Retina (tissue), 1 donor: ENCODE measurements around the gene STAT5A.
"Not testable (repeated sequence)": the region's sequence is repeated elsewhere in the genome, so short reads cannot be mapped to it uniquely, and the experiment has no call there.

Experiments used
- DNase-seq: peaks from one replicate; pipeline ENCODE4 v3.0.0-alpha.2; 2016

STAT5A gene

DNA sequence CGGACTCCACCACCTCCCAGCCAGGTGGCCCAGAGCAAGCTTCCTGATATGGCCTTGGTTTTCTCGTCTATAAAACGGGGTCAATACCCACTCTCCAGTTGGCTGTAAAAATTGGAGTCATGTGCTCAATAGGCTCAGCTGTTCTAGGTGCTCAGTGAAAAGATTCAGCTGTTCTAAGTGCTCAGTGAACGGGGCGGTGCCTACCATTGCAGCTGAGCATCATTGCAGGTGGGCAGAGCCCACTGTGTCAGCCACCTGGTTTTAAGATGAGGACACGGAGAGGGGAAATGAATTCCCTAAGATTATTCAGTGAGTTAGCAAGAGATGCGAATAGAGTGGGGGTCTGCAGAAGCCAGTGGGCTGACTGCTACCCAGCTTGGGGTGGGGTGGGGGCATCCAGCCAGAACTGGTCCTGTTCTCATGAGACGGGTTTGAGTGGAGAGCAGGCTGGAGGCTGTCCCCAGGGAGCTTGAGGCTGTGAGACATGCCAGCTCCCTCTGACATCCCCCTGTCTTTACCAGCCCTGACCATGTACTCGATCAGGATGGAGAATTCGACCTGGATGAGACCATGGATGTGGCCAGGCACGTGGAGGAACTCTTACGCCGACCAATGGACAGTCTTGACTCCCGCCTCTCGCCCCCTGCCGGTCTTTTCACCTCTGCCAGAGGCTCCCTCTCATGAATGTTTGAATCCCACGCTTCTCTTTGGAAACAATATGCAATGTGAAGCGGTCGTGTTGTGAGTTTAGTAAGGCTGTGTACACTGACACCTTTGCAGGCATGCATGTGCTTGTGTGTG, 21.9 kb downstream of the STAT5A start:
- no peak for DNase-seq

GRCh38 chr17:42310787-42311215, 22.5 kb downstream of the STAT5A start:
- no peak for DNase-seq

DNA sequence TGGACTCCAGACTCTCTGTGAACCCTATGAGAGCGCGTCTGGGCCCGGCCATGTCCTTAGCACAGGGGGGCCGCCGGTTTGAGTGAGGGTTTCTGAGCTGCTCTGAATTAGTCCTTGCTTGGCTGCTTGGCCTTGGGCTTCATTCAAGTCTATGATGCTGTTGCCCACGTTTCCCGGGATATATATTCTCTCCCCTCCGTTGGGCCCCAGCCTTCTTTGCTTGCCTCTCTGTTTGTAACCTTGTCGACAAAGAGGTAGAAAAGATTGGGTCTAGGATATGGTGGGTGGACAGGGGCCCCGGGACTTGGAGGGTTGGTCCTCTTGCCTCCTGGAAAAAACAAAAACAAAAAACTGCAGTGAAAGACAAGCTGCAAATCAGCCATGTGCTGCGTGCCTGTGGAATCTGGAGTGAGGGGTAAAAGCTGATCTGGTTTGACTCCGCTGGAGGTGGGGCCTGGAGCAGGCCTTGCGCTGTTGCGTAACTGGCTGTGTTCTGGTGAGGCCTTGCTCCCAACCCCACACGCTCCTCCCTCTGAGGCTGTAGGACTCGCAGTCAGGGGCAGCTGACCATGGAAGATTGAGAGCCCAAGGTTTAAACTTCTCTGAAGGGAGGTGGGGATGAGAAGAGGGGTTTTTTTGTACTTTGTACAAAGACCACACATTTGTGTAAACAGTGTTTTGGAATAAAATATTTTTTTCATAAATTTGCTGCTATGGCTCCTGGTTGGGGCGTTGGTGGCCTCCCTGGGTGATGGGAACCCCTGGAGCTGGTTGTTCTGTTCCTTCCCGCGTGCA, 23.1 kb downstream of the STAT5A start:
- peak; percentile 72 for DNase-seq

- no peak for DNase-seq
These were observed 23.7 kb downstream of the STAT5A start for GRCh38 chr17:42312035-42312284.

DNA sequence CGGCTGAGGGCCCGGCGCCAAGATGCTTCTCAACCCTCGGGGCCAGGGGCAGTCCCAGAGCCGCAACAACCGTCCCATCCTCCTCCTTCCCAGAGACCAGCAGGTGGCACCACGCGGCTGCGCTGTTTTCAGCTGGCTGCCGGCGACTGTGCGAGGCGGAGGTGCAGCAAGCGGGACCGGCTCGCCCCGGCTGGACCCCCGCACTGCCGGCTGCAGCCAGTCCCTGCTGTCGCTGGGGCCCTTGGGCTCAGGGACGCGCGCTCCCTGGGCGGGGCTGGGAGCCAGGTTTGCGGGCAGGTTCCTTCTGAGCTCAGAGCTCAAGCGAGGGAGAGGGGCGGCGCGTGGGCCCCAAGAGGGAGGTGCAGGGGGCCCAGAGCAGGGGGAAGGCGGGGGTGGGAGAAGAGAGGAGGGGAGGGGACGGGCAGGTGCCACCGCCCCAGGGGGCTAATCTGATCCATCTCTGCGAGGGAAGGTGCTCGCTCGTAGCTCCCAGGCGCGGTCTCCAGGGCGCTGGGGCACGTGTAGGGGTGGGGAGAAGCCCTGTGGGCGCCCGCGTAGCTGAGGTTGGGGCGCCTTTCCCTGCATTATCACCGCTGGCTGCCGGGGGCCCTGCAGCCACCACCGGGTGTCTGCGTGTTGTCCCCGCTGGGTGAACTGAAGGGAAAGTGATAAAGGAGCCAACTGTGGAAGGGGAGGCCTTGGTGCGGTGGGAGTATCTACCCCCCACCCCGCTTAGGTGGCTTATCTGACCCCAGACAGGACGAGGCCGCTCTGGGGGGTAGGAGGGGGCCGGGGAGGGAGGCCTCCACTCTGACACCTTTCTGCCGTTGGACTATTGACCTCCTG, 24.2 kb downstream of the STAT5A start:
- DNase-seq, result peak; percentile 88

DNA sequence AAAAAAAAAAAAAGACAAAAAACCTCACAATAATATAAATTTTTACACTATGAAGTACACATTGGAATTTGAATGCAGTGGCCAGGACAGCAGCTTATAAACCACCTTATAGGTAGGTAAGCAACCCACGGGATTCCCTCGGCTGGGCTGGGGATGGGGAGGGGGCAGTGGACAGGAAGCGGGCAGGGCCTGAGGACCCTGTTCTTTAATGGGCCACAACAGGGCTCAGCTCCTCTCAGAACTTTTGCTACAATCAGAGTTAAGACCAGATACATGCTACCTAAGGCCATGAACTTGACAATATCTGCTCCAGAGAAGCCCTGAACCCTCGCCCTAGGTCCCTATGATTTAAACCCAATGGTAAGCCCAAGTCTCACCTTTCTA, 25.1 kb downstream of the STAT5A start:
- no peak for DNase-seq

GRCh38 chr17:42313773-42314566, 25.7 kb downstream of the STAT5A start:
- DNase-seq, result no peak

GRCh38 chr17:42315402-42316156, 27.3 kb downstream of the STAT5A start:
- no peak for DNase-seq

DNA sequence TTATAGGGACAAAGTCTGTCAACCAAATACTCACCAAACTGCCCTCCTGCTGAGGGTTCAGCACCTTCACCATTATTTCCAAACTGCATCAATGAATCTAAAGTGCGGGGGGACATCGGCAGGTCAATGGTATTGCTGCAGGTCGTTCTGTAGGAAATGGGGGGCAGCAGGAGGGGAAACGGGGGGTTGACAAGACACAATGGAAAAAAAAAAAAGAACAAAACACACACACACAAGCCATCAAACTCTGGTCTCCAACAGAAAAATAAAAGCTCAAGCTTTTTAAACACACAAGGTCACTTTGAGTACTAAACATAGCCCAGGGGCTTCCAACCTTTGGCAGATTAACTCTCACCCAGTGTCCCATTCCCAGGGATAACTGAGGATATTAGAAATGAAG, 28.5 kb downstream of the STAT5A start:
- DNase-seq, result no peak

DNA sequence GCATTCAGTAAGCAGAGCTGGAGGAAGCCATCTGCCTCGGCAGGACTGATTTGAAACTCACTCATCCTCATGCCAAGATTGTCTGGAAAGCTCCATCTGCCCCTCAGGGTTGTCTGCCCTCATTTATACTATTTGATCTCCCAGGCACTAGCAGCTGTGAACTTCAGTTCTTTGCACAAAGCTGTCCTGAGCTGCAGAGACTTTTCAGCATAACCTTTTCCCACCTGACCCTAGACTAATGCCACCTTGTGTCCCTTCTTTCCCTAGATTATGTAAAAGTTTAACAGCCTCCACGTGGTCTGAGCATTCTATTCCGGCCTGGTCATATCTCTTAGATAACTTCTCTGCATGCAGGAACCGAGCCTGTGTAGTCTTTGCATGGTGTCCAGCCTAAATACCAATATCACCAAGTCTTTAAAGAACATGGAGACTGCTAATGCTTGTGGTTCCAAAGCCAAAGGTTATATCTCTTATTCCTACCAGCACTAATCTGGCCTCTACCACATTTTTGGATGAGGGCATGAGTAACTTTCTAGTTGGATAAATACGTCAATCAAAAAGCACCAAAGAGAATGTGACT, 29.1 kb downstream of the STAT5A start:
- DNase-seq, result no peak

GRCh38 chr17:42317967-42318366, 29.7 kb downstream of the STAT5A start:
- DNase-seq, result not testable (repeated sequence)

- no peak for DNase-seq
These were observed 33.3 kb downstream of the STAT5A start for GRCh38 chr17:42321555-42321954.

DNA sequence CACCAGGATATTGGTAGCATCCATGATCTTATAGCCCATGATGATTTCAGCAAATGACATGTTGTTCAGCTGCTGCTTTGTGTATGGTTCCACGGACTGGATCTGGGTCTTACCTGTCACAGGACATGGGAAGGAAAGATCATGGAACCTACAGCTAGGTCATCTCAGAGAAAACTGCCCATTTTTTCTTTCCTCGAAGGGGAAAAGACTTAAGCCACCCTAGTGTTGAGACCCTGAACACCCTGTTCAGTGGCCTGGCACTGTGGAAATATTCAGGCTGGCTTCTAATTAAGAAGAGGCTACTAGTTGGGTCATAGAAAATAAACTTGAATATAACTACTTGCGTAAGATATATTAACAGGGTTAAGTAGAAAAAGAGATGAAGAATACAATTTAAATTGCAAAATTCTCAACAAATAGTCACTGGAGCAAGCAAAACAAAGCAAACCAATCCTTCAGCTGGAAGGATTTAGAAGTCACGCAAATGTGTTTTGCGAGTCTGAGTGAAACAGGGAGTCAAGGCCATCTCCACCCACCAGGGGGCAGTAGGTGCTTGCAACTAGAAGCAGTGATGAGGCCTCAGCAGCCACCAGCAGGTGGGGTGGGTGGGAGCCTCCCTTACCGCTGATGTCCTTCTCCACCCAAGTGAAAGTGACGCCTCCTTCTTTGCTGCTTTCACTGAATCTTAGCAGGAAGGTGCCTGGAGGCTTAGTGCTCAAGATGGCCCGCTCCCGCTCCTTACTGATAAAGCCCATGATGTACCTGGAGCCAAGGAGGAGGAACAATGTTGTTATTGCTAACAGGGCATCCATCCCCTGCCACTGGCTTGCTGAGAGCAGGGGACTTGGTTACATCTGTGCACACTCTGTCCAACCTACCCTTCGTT, 34.3 kb downstream of the STAT5A start:
- peak; percentile 88 for DNase-seq

DNA sequence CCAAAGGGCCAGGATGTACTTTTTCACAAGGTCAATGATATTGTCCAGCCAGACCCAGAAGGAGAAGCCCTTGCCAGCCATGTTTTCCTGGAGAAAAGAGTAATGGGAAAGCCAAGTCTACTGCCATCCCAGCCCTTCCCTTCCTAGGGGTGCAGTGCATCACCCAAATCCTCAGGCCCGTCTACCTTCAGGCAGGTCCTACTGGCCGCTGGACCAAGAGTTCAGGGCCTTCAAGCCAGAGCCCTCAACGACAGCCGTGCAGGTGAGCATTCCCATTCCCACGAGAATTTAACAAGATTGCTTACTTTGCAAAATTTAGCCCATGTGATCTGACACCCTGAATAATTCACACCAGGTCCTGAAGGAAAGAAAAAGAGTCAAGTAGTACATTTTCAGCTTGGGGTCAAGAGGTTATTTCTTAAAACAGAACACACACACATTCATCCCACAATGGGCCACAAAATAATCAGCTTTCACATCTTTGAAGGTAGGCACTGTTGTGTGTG, 35.0 kb downstream of the STAT5A start:
- no peak for DNase-seq

DNA sequence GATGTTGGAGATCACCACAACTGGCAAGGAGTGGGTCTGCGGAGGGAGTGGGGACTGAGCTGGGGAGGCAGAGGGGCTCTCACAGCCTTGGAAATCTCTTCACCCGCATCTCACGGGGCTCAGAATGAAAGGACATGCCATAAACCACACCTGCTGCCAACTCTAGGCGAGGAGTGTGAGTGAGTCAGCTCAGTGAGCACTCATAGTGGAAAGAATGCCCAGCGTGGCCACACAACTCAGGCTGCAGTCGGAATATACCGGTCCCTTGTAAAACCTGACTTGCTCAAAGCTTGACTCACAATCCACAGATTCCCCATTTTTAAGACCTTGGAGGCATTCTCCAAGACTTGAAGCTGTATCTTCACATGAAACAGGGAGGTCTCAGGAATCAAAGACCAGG, 36.7 kb downstream of the STAT5A start:
- no peak for DNase-seq

GRCh38 chr17:42329025-42329976, 41.0 kb downstream of the STAT5A start:
- peak; percentile 46 for DNase-seq

DNA sequence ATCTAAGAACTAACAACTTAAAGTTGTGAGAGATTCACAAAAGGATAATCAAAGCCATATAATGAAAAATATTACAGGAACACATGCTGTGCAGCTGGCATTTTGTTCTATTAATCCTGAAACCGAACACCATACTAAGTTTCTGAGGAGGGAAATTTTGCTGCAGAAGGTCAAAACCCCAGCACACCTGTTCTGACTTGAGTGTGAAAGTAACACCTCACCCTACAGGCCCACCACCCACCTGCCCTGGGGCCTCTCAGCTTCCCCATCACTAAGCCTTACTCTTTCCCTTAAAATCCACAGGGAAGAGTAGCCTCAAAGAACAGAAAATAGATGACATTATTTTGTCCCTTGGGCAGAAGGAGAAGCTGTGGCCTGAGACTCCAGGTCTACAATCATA, 44.8 kb downstream of the STAT5A start:
- no peak for DNase-seq

DNA sequence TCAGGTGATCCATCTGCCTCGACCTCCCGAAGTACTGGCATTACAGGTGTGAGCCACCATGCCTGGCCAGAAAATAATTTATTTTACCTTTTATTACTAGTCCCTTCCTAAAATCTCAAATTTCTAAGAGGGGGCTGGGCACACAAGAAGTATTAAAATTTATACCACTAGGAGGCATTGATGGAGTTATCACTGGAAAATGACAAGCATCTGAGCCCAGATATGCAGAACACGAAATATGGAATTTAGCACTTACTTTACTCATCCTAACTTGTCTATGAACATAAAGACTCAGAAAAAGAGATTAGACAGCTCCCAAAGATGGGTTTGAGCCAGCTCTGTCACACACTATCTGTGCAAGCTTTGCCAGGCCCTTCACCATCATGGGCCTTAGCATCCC, 46.4 kb downstream of the STAT5A start:
- DNase-seq, result no peak

DNA sequence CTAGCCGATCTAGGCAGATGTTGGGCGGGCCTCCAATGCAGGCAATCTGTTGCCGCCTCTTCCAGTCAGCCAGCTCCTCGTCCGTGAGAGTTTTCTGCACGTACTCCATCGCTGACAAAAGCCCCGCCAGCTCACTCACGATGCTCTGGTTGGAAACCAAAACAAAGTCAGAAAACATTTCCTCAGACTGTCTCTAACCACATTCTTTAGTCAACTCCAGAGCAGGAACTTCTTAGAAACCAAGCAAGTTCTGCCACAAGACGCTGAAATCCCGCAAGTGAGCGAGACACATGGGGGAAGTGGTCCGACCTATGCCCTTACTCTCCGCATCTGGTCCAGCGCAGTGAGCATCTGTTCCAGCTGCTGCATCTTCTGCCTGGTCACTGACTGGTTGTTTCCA, 49.1 kb downstream of the STAT5A start:
- DNase-seq, result no peak
